NB4 (cell line): ENCODE data around the gene ENHO.

ENCODE experiments used
- CTCF ChIP-seq: IDR thresholded peaks from one replicate; pipeline ENCODE4 v1.5.1; 2012; ENCODE audit warnings: low read depth, low read length
- MAX ChIP-seq: IDR thresholded peaks from 2 replicates; pipeline ENCODE4 v1.6.1; 2011; ENCODE audit warnings: low read depth, low read length
- MYC ChIP-seq: IDR thresholded peaks from 2 replicates; pipeline ENCODE4 v1.6.1; 2011; ENCODE audit warnings: low read depth, low read length
- POLR2A ChIP-seq: IDR thresholded peaks from 2 replicates; pipeline ENCODE4 v1.6.1; 2011; ENCODE audit warnings: mild to moderate bottlenecking; ENCODE audit not compliant: insufficient read length; ENCODE audit errors: extremely low read depth

- TF ChIP-seq POLR2A (no peak), CTCF (no peak), MAX (no peak), MYC (no peak)
Observed at GRCh38 chr9:34568133-34568532, 45.3 kb upstream of the ENHO start.
